LNCAP (cell line): ENCODE results near the gene LAMC2.

Experiments used
- TF ChIP-seq, protein P1 (sequence below): fragments of 450-650 bp; IDR thresholded peaks from 2 replicates; pipeline ENCODE4 v1.5.1; 2017; ENCODE audit warnings: mild to moderate bottlenecking

Gene LAMC2

GRCh38 chr1:183215076-183215720 is 29.1 kb downstream of the LAMC2 start:
- TF ChIP-seq, protein P1, sequence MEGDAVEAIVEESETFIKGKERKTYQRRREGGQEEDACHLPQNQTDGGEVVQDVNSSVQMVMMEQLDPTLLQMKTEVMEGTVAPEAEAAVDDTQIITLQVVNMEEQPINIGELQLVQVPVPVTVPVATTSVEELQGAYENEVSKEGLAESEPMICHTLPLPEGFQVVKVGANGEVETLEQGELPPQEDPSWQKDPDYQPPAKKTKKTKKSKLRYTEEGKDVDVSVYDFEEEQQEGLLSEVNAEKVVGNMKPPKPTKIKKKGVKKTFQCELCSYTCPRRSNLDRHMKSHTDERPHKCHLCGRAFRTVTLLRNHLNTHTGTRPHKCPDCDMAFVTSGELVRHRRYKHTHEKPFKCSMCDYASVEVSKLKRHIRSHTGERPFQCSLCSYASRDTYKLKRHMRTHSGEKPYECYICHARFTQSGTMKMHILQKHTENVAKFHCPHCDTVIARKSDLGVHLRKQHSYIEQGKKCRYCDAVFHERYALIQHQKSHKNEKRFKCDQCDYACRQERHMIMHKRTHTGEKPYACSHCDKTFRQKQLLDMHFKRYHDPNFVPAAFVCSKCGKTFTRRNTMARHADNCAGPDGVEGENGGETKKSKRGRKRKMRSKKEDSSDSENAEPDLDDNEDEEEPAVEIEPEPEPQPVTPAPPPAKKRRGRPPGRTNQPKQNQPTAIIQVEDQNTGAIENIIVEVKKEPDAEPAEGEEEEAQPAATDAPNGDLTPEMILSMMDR: no peak

- TF ChIP-seq, protein P1: no peak
These were observed 29.9 kb downstream of the LAMC2 start for GRCh38 chr1:183215936-183216335.

DNA sequence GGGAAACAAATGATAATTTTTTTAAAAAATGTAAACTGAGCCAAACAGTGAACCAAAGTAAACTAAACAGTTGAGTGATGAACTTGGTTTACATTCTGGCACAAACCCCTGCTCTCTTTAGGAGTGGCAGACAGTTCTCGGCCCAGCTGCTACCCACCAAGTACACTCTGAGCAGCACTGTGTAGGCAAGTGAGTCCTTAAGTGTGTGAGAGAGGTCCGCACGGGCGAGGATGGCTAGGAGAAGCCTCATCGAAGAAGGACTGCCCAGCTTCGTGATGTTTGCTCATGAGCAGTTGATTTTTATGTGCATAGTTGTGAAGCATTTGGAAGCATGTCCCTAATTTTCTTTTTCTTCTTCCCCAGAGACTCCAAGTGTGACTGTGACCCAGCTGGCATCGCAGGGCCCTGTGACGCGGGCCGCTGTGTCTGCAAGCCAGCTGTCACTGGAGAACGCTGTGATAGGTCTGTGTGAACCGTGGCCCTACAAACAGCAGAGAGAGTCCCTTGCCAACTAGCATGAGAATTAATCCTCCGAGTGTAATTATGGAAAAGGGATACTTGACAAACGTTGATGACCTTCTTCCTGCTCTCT is 32.1 kb downstream of the LAMC2 start:
- TF ChIP-seq, protein P1: no peak

GRCh38 chr1:183218971-183219615 is 33.0 kb downstream of the LAMC2 start:
- TF ChIP-seq, protein P1: no peak

- TF ChIP-seq, protein P1: no peak
These were observed 33.5 kb downstream of the LAMC2 start for GRCh38 chr1:183219616-183220009.

DNA sequence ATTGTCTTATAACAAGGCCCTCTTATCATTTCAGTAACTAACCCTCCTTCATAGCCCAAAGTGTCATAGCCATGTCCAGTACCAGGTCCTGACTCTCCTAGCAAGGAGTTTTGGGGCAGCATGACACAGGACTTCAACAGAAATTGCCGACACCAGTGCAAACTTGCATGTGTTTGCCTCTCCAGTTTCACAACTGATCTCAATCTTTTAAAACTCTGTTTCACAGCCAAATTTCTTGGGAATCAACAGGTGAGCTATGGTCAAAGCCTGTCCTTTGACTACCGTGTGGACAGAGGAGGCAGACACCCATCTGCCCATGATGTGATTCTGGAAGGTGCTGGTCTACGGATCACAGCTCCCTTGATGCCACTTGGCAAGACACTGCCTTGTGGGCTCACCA is 36.8 kb downstream of the LAMC2 start:
- TF ChIP-seq, protein P1: no peak

- TF ChIP-seq, protein P1: no peak
These were observed 37.4 kb downstream of the LAMC2 start for GRCh38 chr1:183223467-183223866.
